SK-MEL-5 (cell line): ENCODE measurements around the gene CENPO. TPM values are rescaled to one million over a fixed set of nuclear protein-coding genes. Genes with fewer than 3 reads are reported as not detected.

Experiments
- DNase-seq: peaks from one replicate; pipeline ENCODE4 v3.0.0-alpha.2; 2016; ENCODE audit warnings: low read depth, low spot score
- in situ Hi-C: cut with HindIII; loops from 2 replicates; pipeline ENCODE4 v1.10.0; 2016; ENCODE audit warnings: low sequenced_read_pairs, high pct_unique_total_duplicates, low pct_unique_long_range_greater_than_20kb
- total RNA-seq: library from RNA; depleted of rRNA; stranded (reverse); fragments of >200 nt; shearing (Covaris generic); gene quantifications from 2 replicates; pipeline ENCODE4 v1.2.3, GENCODE V29; 2014

CENPO gene
- total RNA-seq, 1 experiment from 2014 or later, result 24.5 TPM

DNA sequence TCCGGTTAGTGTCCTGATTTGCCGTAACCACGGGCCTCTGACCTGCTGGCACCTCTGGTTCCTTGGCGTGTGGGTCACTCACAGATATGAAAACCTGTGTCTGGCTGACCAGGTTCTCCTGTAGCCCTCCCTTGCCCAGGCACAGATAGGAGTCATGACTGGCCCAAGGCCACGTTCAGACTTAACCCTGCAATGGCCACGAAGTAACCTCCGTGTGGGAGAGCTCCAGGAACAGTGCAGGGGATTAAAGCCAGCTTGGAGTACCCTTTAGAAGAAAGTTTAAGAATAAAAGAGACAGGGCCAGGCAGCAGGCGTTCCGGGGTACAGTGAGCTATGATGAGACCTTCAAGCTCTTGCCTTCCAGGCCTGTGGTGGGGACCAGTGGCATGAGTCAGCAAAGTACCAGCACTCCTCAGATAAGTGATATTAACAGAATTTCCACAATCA is 25.5 kb downstream of the CENPO start:
- in situ Hi-C loops, result no loop called here
- DNase-seq, result no peak

DNA sequence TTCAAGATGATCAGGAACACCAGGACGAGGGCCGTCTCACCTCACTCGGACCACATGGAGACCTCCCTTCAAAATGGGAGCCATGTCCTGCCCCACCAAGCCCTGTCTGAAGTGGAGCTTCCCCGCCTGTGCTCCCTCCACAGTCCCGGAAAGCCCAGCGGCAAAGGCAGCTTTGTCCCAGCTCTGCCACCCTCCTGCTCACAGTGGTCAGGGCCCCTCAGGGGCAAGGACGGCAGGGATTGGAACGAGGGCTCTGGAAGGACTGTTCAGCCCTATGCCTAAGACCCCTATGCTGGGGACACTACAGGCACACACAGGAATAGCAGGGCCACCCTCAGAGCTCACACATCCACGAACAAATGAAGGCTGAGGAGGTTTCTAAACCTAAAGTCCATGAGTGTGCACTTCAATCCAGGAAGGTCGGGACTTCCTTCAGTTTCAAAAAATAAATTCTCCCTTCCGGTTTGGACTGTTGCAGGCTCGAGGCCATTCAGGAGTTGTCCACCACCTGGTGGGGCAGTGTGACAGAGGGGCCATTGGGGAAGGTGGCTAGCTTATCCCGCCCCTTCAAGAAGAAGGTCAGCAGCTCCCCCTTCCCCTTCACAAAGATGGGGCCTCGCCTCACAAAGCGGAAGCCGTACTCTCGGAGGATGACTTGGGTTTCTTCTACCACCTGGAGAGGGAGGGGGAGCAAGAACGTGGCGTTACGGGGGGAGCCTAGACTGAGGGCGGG is 26.4 kb downstream of the CENPO start:
- in situ Hi-C loops, result no loop called here
- no peak for DNase-seq

GRCh38 chr2:24820175-24820513 is 26.9 kb downstream of the CENPO start:
- in situ Hi-C loops, result no loop called here
- no peak for DNase-seq

DNA sequence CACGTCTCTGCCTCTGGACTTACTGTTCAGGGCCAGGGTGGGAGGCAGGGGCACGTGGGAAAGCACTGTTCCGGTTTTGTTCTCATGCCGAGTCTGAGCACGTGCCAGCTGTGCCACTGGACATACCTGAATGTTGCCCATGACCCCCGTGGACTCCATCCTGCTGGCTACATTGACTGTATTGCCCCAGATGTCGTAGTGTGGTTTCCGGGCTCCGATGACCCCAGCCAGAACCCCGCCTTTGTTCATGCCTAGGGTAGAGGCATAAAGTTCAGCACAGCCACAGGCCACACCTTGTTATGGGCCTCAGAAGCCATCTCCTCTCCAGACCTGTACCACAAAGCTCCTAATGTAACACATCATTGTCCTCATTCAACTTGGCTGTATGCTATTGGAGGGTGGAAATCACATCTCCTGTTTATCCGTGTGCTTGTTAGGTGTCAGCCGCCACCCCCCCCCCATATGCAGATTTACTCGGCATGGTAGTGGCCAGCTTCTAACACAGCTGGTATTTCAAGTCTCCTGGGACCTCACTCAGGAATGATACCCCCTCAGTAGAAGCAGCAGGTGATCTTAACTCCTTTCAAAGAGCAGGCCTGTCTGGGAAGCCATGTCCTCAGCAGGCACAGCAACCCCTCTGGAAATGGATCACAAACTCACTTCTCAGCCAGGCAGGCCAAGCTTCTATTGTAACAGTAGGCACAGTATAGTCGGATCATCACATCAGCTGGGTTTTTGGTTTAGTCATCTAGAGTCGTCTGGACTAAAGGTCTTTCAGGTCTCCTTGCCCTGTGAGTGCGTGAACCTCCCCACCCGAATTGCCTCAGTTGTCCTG is 27.6 kb downstream of the CENPO start:
- in situ Hi-C loops, result no loop called here
- DNase-seq, result no peak

DNA sequence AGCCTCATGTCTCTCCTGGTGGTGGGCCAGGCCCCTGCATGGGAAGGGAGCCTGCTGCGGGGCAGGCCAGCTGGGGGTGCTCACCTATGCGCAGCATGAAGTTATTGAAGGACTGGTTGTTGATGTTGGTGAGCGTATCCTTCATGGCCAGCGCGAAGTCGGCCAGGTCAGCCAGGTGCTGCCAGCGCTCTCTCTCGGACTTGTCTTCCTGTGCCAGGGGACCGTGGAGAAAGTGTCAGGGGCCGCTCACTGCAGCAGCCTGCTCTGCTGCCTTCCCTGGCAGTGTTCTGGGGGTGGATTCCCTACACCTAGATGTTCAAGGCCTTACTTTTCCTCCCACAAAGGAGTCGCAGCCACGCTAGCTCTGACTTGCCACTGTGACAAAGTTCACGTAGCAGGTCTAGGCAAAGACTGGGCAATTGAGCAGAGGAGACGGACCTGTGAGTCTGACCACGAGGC is 28.2 kb downstream of the CENPO start:
- no peak for DNase-seq
- in situ Hi-C loops, result no loop called here

DNA sequence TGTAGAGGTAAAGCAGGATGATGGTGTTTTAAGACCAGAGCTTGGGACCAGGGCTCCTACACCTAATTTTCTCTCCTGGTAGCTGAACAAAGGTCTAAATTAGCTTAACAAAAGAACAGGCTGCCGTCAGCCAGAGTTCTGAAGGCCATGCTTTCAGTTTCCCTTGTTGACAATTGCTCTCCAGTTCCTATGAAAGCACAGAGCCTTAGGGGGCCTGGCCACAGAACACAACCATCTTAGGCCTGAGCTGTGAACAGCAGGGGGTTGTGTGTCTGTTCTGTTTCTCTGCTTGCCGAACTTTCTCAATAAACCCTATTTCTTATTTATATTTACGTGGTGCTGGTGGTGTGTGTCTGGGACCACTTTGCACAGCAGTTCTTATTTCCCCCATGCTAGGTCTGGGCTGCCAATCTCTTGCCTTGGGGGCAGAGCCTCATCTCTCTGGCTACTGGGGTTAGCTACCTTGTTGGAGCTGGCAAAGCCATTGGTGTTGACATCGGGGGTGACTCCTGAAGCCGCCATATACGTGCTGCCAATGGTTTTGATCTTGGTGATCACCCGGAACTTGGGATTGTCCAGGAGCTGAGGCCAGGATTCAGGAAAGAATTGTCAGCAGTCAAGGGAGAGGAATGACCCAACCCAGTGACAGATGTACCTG is 29.0 kb downstream of the CENPO start:
- DNase-seq, result peak; percentile 35
- in situ Hi-C loops, result no loop called here

DNA sequence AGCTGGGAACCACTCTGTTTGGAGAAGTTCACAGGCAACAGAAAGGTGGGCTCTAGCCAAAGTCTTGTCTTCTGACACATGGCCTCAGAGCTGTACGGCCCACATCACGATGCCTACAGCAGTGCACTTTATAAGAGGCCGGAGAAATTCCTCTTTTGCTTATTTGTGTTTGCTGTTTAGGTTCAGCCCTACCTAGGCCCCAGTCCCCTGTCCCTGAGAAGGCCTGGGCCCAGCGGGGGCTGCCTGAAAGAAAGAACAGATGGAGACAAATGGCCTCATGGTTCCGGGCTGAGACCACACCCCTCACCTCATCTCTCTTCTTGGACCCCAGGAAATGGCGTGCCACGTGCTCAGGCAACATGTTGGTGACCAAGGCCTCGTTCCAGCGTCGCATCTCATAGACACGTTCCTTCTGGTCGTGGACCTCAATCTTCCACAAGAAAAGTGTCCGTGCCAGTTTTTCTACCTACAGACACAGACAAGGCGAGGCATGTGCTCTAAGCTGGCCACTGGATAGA is 30.9 kb downstream of the CENPO start:
- DNase-seq, result no peak
- in situ Hi-C loops, result no loop called here

- peak; percentile 53 for DNase-seq
- in situ Hi-C loops, result no loop called here
These were observed 32.0 kb downstream of the CENPO start for GRCh38 chr2:24824966-24825882.

GRCh38 chr2:24825883-24826772 is 32.9 kb downstream of the CENPO start:
- in situ Hi-C loops, result no loop called here
- peak; percentile 53 for DNase-seq

GRCh38 chr2:24826773-24827145 is 33.5 kb downstream of the CENPO start:
- in situ Hi-C loops, result no loop called here
- no peak for DNase-seq

DNA sequence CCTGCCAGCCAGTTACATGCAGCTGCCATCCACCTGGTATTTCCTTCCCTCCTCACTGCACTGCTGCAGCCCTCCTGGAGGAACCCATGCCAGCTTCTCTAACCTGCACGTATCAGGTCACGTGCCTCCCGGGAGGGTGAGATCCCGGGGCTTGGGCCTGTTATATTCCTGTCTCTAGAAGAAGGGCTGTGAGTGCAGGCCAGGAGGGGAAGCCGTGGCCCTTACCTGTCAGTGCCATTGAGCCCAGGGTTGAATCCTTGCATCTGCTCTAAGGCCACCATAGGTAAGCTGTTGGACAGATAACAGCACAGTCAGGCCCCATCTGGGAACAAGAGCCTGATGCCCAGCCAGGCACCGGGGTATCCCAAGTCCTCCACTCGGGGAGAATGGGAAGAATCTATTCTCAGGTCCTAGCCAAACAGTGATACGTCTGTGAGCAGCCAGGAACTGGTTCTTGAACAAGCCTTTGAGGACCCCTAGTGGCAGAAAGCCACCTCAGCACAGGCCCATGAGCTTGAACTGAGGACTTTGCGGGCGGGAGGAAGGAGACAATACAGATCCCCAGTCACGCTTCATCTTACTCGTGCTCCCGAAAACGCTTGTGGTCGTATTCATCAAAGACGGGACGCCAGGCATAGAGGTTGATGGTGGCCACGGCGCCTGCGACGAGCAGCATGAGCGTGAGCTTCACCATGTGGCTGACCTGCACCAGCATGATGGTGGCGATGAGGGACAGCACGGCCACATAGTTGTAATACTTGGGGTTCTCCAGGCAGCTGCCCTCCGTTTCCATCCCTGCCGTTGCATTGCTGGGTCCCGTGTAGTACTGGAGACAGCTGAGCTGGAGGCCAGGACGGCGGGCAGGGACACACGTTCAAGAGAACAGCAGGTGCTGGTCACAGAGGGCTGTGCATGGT is 34.4 kb downstream of the CENPO start:
- DNase-seq, result peak; percentile 90
- in situ Hi-C loops, result no loop called here

GRCh38 chr2:24828238-24828996 is 35.2 kb downstream of the CENPO start:
- DNase-seq, result no peak
- in situ Hi-C loops, result no loop called here

DNA sequence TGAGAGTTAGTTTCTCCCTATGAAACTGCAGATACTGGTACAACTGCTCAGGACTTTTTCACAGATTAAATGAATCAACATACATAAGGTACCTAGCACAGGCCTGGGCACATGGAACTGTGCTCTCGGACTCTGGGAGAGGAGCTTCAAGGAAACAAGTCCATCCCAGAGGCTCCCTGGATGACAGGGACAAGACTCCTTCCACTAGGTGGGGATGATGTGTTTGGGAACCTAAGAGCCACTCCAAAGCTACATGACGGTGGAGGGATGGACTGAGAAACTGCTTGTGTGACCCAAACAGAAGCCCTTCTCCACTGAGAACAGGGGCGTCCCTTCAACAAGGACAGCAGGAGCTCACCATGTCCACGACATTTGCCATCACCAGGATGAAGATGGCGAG is 37.1 kb downstream of the CENPO start:
- in situ Hi-C loops, result no loop called here
- DNase-seq, result peak; percentile 50

DNA sequence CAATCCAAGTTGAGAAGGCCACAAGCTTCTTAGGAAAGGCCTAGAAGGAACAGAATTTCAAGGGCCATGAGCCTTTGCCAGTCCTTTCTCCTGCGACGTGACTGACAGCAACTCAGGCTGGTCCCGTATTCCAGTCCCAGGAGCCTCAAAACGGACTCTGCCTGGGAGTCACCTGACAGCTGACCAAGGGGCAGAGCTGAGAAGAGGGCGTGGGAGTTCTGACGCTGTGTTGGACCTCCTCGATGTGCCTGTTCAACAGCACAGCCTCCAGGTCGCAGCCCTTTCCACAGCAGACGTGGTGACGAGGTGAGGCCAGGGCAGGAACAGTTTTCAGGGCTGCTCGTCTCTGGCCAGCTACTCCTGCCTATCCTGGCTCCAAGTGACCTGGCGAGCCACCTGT is 37.6 kb downstream of the CENPO start:
- DNase-seq, result no peak
- in situ Hi-C loops, result no loop called here
